T47D (cell line): Measurements from ENCODE around the gene PREPL.
"Not testable (repeated sequence)": the region's sequence is repeated elsewhere in the genome, so short reads cannot be mapped to it uniquely, and the experiment has no call there.

Experiments
- DNase-seq, 2 experiments: peaks; one replicate each; pipeline versions ENCODE4 v3.0.0 to v3.0.0-alpha.2; 2011 to 2012; ENCODE audit warnings: low read depth in 1 of 2, low spot score in 1 of 2
- JUND ChIP-seq: IDR thresholded peaks from 2 replicates; pipeline ENCODE4 v1.6.1; 2012; ENCODE audit warnings: low read depth
- in situ Hi-C: cut with HindIII; loops from 2 replicates; pipeline ENCODE4 v1.10.0; 2016; ENCODE audit warnings: low sequenced_read_pairs, low pct_unique_long_range_greater_than_20kb

PREPL gene

DNA sequence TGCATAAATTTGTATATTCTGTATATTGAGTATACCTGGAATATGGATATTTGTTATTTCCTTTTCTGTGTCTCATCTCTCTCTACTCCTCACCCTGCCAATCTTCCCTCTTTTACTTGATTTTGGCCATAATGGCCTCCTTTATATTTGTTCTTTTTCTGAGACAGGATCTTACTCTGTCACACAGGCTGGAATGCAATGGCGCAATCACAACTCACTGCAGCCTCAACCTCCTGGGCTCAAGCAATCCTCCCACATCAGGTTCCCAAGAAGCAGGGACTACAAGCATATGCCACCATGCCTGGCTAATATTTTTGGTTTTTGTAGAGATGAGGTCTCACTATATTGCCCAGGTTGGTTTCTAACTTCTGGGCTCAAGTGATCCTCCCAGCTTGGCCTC is 30.5 kb downstream of the PREPL start:
- no peak for TF ChIP-seq JUND
- no peak for DNase-seq
- in situ Hi-C loops = no loop called here

DNA sequence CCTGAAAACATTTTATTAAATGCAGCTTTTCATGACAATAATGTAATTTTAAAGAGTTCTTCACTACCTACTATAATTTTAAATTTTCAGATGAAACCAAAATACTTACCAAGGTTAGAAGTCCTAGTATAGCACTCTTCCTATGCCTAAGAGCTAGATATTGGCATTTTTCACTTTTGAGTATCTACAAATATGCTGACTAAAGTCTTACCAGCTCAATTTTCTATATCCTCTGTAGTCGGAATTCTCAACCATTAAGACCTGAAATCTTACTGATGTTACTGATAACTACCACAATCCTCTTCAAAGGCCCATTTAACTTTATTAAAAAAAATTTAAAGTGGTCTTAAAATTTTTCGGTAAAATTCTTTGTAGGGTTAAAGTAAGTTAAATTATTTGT is 32.0 kb downstream of the PREPL start:
- in situ Hi-C loops = no loop called here
- TF ChIP-seq JUND = no peak
- no peak for DNase-seq

DNA sequence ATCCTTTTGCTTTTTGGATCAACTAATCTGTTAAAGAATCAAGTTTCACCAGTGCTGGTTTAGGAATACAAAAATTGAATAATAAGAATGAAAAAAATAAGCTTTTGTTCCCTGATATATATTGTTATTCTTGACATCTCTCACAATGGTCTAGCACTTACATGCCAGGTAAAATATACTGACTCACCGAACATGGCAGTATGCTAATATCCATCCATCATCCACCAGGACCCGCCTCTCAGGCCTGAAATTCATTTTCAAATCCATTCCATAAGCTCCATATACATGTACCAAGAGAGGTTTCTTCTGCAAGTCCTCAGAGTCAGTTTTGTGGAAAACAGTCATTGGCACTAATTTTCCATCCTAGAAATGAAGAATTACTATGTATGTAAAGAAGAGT is 32.5 kb downstream of the PREPL start:
- DNase-seq = no peak
- TF ChIP-seq JUND = no peak
- in situ Hi-C loops = no loop called here

- no peak for TF ChIP-seq JUND
- DNase-seq = no peak
- in situ Hi-C loops = no loop called here
These were observed 34.6 kb downstream of the PREPL start for GRCh38 chr2:44326548-44327264.

DNA sequence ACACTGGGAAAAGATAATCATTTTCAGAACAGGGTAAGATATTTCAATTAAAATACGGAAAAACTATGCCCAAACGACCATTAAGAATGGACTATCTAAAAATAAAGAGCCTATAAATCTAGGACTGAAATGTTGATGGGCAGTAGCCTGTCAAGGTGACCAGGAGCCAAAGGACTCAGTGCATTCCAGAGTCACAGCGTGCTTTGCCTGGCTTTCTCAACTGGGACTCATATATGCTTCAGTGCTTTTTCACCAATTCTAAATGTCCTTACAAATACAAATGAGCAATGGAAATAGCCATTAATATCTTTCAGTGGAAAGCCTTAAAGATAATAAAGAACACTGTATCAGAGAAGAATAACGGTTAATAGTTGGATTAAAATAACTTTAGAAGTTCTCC is 35.4 kb downstream of the PREPL start:
- no peak for TF ChIP-seq JUND
- in situ Hi-C loops = no loop called here
- DNase-seq = no peak

- no peak for TF ChIP-seq JUND
- DNase-seq = no peak
- in situ Hi-C loops = no loop called here
These were observed 36.3 kb downstream of the PREPL start for GRCh38 chr2:44324971-44325426.

DNA sequence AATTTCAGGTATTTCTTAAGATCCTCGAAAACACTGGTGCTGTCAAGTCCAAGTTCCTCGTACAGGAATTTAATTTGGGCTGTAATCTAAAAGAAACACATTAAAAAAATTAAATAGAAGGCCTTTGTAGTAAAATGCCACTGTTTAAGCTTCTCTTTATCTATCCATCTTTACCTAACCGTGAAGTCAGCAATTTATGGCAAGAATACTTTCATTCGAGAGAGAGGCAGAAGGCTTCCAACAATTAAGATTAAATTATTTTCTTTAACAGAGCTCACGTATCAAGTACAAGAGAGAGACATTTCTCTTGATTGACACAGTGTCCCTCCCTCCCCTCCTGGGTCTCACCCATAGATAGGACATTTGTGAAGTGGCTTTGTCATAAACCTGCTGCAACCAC is 39.9 kb downstream of the PREPL start:
- DNase-seq = no peak
- TF ChIP-seq JUND = no peak
- in situ Hi-C loops = no loop called here

- in situ Hi-C loops = no loop called here
- DNase-seq = no peak
- no peak for TF ChIP-seq JUND
These were observed 40.5 kb downstream of the PREPL start for GRCh38 chr2:44320832-44321231.

- no peak for DNase-seq
- TF ChIP-seq JUND = no peak
- in situ Hi-C loops = no loop called here
These were observed 45.3 kb downstream of the PREPL start for GRCh38 chr2:44315945-44316344.

DNA sequence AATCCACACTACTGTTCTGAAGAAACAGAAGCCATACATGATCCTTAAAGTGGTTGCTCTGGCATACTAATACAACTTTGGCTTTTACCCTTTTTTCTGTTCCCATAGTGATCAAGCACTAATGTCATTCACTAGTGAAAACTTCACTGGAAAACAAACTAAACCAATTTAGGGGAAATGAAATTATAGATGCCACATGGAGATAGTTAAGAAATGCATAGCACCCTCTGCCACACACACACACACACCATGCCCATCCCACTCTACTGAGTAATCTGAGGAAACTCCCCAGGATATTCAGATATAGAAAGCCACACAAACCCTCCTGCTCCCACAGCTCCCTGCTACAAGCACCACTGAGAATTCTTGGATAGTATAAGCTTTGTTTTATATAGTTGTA is 46.9 kb downstream of the PREPL start:
- no peak for TF ChIP-seq JUND
- DNase-seq = no peak
- in situ Hi-C loops = no loop called here

- no peak for TF ChIP-seq JUND
- in situ Hi-C loops = no loop called here
- DNase-seq = no peak
These were observed 51.0 kb downstream of the PREPL start for GRCh38 chr2:44310287-44310686.

GRCh38 chr2:44305882-44306281 is 55.4 kb downstream of the PREPL start:
- DNase-seq = no peak
- in situ Hi-C loops = no loop called here
- no peak for TF ChIP-seq JUND

DNA sequence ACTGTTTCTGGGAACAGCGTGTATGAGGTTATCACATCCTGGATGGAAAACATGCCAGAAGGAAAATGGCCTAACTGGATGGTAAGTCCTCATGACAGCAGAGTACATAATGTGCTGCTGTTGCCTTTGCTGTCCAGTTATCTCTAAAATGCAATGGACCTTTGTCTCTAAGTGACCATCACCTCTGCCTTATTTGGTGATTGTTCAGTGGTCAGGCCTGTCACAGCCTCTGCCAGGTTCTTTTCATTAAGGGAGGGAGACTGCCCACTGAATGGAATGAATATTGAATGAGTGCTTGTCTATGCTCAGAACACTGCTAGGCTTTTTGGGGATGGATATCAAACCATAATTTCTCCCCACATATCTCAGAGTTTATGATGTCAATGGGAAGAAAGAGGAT is 57.0 kb downstream of the PREPL start:
- TF ChIP-seq JUND = no peak
- no peak for DNase-seq
- in situ Hi-C loops = no loop called here

DNA sequence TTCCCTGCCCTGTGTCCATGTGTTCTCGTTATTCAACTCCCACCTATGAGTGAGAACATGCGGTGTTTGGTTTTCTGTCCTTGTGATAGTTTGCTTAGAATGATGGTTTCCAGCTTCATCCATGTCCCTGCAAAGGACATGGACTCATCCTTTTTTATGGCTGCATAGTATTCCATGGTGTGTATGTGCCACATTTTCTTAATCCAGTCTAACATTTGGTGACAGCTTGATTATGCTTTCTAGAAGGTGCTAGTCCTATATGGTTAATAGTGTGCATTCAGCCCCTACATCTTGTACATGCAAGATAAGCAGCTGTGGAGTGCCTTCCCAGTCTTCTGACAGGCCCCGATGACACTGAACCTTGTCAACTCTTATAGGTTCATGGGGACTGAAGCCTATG is 57.5 kb downstream of the PREPL start:
- in situ Hi-C loops, DNase-seq: not testable (repeated sequence)
